GM12891 (cell line): ENCODE data around the gene RTKN2.

Experiments used
- DNase-seq: peaks from one replicate; pipeline ENCODE4 v3.0.0; 2011; ENCODE audit warnings: low spot score; ENCODE audit not compliant: insufficient read length
- FAIRE-seq: peaks from 2 replicates; lab custom pipeline; 2011; peaks lifted over from hg19 to GRCh38; lab: Jason Lieb, UNC
- PAX5 ChIP-seq: IDR thresholded peaks from 2 replicates; pipeline ENCODE4 v1.6.1; 2011; ENCODE audit warnings: low read length, moderate library complexity, mild to moderate bottlenecking; ENCODE audit not compliant: insufficient read depth, severe bottlenecking
- POLR2A ChIP-seq: IDR thresholded peaks from 2 replicates; pipeline ENCODE4 v1.6.1; 2011; ENCODE audit warnings: low read depth, low read length, control low read depth
- POLR2AphosphoS5 ChIP-seq: IDR thresholded peaks from 2 replicates; pipeline ENCODE4 v1.6.1; 2011; ENCODE audit warnings: low read depth, low read length, control low read depth
- POU2F2 ChIP-seq: IDR thresholded peaks from 2 replicates; pipeline ENCODE4 v1.6.1; 2011; ENCODE audit warnings: low read depth, mild to moderate bottlenecking, control low read depth, low read length, moderate library complexity
- SPI1 ChIP-seq: IDR thresholded peaks from 2 replicates; pipeline ENCODE4 v1.6.1; 2011; ENCODE audit warnings: low read depth, low read length, control low read depth
- TAF1 ChIP-seq: IDR thresholded peaks from 2 replicates; pipeline ENCODE4 v1.6.1; 2011; ENCODE audit warnings: low read depth, low read length, control low read depth

The RTKN2 gene

GRCh38 chr10:62153191-62153590 is 115.5 kb downstream of the RTKN2 start:
- TF ChIP-seq POLR2AphosphoS5 (no peak), TAF1 (no peak), SPI1 (no peak), POLR2A (no peak), POU2F2 (no peak), PAX5 (no peak)
- DNase-seq (no peak), FAIRE-seq (no peak)

GRCh38 chr10:62149621-62150020 is 119.0 kb downstream of the RTKN2 start:
- no peak for TF ChIP-seq TAF1
- no peak for TF ChIP-seq PAX5
- TF ChIP-seq SPI1: no peak
- no peak for TF ChIP-seq POLR2AphosphoS5
- no peak for TF ChIP-seq POU2F2
- no peak for TF ChIP-seq POLR2A
- FAIRE-seq: no peak

GRCh38 chr10:62148155-62148554 is 120.5 kb downstream of the RTKN2 start:
- DNase-seq: no peak
- TF ChIP-seq SPI1 (no peak), POLR2A (no peak), POLR2AphosphoS5 (no peak), POU2F2 (no peak)
- no peak for FAIRE-seq

More at GRCh38 chr10:62149621-62150020, 119.0 kb downstream of the RTKN2 start:
- no peak for DNase-seq

GRCh38 chr10:62147425-62147824 is 121.2 kb downstream of the RTKN2 start:
- TF ChIP-seq POLR2AphosphoS5: no peak
- FAIRE-seq (no peak), DNase-seq (no peak)

GRCh38 chr10:62136931-62137330 is 131.7 kb downstream of the RTKN2 start:
- TF ChIP-seq POLR2AphosphoS5 (no peak), PAX5 (no peak), POLR2A (no peak), SPI1 (no peak), POU2F2 (no peak)
- DNase-seq (no peak), FAIRE-seq (no peak)

- DNase-seq (no peak), FAIRE-seq (peak; percentile 28)
- no peak for TF ChIP-seq POLR2A
- TF ChIP-seq PAX5: no peak
- no peak for TF ChIP-seq SPI1
- no peak for TF ChIP-seq POLR2AphosphoS5
- no peak for TF ChIP-seq POU2F2
- TF ChIP-seq TAF1: no peak
Measured at GRCh38 chr10:62133618-62134017, 135.0 kb downstream of the RTKN2 start.
